A673 (cell line): ENCODE results near the gene NRXN3. TPM values are rescaled to one million over a fixed set of nuclear protein-coding genes. Genes with fewer than 3 reads are reported as not detected.

Experiments
- BruUV-seq: library from RNA; stranded (reverse); fragments of 400-500 nt; replicated peaks from 2 replicates; lab custom pipeline; 2021; lab: Mats Ljungman, UMichigan
- CTCF ChIA-PET: fragments of 300-600 bp; sonication (Branson Sonifier 250); formaldehyde crosslinking; loops from one replicate; lab custom pipeline; 2022; ENCODE audit warnings: antibody characterized with exemption; lab: Charles Lee
- POLR2A ChIA-PET: fragments of 300-600 bp; sonication (Branson Sonifier 250); formaldehyde crosslinking; loops from one replicate; lab custom pipeline; 2022; ENCODE audit warnings: antibody characterized with exemption; ENCODE audit not compliant: low non-redundant PET; lab: Charles Lee
- DNase-seq: peaks from one replicate; pipeline ENCODE4 v3.0.0-alpha.2; 2015; ENCODE audit warnings: low spot score
- H3K27ac ChIP-seq: fragments of 200-600 bp; sonication (generic); 2 replicates; pipeline ENCODE4 v1.5.1; 2016; ENCODE audit warnings: mixed run types, low read depth, mild to moderate bottlenecking, mixed read lengths, antibody characterized with exemption, low read length; ENCODE audit not compliant: poor library complexity, severe bottlenecking
- H3K27me3 ChIP-seq: fragments of 200-600 bp; sonication (generic); replicated peaks from 2 replicates; pipeline ENCODE4 v1.6.1; 2017; ENCODE audit warnings: mixed run types, low read depth, mild to moderate bottlenecking, mixed read lengths, antibody characterized with exemption, low read length; ENCODE audit not compliant: insufficient read depth, poor library complexity
- H3K36me3 ChIP-seq: fragments of 200-600 bp; sonication (generic); 2 replicates; pipeline ENCODE4 v1.6.1; 2016; ENCODE audit warnings: mixed run types, mild to moderate bottlenecking, mixed read lengths, antibody characterized with exemption, low read length; ENCODE audit not compliant: insufficient read depth, poor library complexity, severe bottlenecking
- H3K4me1 ChIP-seq: fragments of 200-600 bp; sonication (generic); 2 replicates; pipeline ENCODE4 v1.6.1; 2017; ENCODE audit warnings: mixed run types, mild to moderate bottlenecking, mixed read lengths, antibody characterized with exemption, low read length; ENCODE audit not compliant: insufficient read depth, poor library complexity, severe bottlenecking
- H3K4me3 ChIP-seq: fragments of 200-600 bp; sonication (generic); 2 replicates; pipeline ENCODE4 v1.5.1; 2016; ENCODE audit warnings: low read depth, mixed run types, mild to moderate bottlenecking, mixed read lengths, low read length; ENCODE audit not compliant: poor library complexity, severe bottlenecking
- H3K9me3 ChIP-seq: fragments of 200-600 bp; sonication (generic); 2 replicates; pipeline ENCODE4 v1.6.1; 2016; ENCODE audit warnings: mixed run types, low read depth, mild to moderate bottlenecking, mixed read lengths, antibody characterized with exemption, low read length; ENCODE audit not compliant: poor library complexity, severe bottlenecking
- EZH2 ChIP-seq: fragments of 200-600 bp; sonication (generic); IDR thresholded peaks from 2 replicates; pipeline ENCODE4 v1.6.1; 2017; ENCODE audit warnings: borderline replicate concordance, low read depth, mild to moderate bottlenecking, mixed read lengths, antibody characterized with exemption, low read length; ENCODE audit not compliant: poor library complexity, severe bottlenecking
- intact Hi-C: fragments of 100-400 bp; cut with micrococcal nuclease; formaldehyde crosslinking; loops from one replicate; pipeline ENCODE4 v1.10.0; 2022; ENCODE audit not compliant: unreplicated experiment
- total RNA-seq: library from RNA; stranded (reverse); gene quantifications from 2 replicates; pipeline ENCODE4 v1.2.3, GENCODE V29; 2021
- TF ChIP-seq, protein P1 (sequence below): fragments of 300-800, 200-600 bp; sonication (generic); conservative IDR thresholded peaks from 2 replicates; pipeline ENCODE4 v1.5.1; 2017; ENCODE audit warnings: low read depth, mild to moderate bottlenecking, antibody characterized with exemption, low read length, moderate library complexity, mixed read lengths

NRXN3 gene
- total RNA-seq, 1 experiment from 2014 or later: 0.21 TPM

DNA sequence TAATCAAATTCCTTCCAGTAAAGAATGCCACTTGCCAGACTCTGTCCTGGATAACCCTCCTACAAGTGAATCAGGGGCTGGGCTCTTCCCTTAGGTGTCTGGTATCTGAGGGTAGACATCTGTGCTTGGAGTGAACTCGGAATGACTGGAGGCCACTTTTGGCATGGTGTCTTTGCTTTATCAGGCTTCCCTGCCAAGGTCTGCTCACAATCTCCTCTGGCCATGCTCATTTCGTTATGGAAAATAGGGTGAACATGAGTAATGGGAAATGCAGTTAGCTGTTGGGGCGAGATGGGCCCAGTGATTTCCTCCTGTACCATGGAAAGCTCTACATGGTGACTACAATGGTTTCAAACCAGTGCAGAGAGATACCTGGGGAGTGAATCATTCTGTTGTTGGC is 212.9 kb downstream of the NRXN3 start:
- Histone ChIP-seq H3K4me1 (no peaks in the 10 kb centered on the region), H3K27me3 (no peaks in the 10 kb centered on the region), H3K27ac (no peak overlapping the region), H3K36me3 (no peaks in the 10 kb centered on the region), H3K9me3 (no peaks in the 10 kb centered on the region), H3K4me3 (no peak overlapping the region)
- no peak for TF ChIP-seq EZH2
- TF ChIP-seq, protein P1, sequence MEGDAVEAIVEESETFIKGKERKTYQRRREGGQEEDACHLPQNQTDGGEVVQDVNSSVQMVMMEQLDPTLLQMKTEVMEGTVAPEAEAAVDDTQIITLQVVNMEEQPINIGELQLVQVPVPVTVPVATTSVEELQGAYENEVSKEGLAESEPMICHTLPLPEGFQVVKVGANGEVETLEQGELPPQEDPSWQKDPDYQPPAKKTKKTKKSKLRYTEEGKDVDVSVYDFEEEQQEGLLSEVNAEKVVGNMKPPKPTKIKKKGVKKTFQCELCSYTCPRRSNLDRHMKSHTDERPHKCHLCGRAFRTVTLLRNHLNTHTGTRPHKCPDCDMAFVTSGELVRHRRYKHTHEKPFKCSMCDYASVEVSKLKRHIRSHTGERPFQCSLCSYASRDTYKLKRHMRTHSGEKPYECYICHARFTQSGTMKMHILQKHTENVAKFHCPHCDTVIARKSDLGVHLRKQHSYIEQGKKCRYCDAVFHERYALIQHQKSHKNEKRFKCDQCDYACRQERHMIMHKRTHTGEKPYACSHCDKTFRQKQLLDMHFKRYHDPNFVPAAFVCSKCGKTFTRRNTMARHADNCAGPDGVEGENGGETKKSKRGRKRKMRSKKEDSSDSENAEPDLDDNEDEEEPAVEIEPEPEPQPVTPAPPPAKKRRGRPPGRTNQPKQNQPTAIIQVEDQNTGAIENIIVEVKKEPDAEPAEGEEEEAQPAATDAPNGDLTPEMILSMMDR: no peak
- DNase-seq: no peak
- BruUV-seq: no TSS peak
- CTCF ChIA-PET: no interaction called here
- POLR2A ChIA-PET: no interaction called here
- intact Hi-C loops: no loop called here

- ChIA-PET POLR2A (no interaction called here), CTCF (no interaction called here)
- Histone ChIP-seq H3K4me1 (no peaks in the 10 kb centered on the region), H3K9me3 (no peaks in the 10 kb centered on the region), H3K36me3 (no peaks in the 10 kb centered on the region), H3K27me3 (peaks cover 13% of the 10 kb centered on the region), H3K27ac (no peak overlapping the region), H3K4me3 (no peak overlapping the region)
- BruUV-seq: no TSS peak
- DNase-seq: no peak
- intact Hi-C loops: no loop called here
- TF ChIP-seq EZH2: no peak
- TF ChIP-seq, protein P1: no peak
These were observed 228.0 kb downstream of the NRXN3 start for GRCh38 chr14:78398216-78398615.

DNA sequence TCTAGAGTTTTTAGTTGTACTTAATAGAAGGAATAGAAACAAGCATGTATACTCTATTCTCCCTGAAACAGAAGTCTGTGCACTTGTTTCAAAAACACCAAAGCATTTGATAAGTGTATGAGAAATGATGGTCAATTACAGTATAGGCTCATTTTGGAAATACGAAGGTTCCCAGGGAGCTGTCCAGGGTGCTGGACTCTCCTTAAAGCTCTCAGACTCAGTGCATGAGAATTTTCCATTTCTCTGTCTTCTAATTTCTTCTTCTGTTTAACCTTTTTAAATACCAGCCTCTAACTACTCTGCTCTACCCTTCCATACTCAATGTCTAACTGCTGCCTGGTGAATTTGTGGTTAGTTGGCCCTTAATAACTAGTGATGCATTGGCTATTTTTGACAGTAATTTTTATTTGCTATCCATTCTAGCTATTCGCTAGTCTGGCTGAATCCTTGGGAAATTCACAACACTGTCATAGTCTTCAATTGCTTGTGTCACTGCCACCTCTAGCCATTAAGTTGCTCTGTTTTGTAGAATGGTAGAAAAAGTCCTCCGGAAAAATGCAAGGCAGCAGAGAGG is 229.2 kb downstream of the NRXN3 start:
- CTCF ChIA-PET: no interaction called here
- Histone ChIP-seq H3K9me3 (no peaks in the 10 kb centered on the region), H3K4me3 (no peak overlapping the region), H3K4me1 (no peaks in the 10 kb centered on the region), H3K36me3 (no peaks in the 10 kb centered on the region), H3K27ac (no peak overlapping the region), H3K27me3 (peaks cover 25% of the 10 kb centered on the region)
- no TSS peak for BruUV-seq
- DNase-seq: peak; percentile 33
- POLR2A ChIA-PET: no interaction called here
- intact Hi-C loops: no loop called here
- no peak for TF ChIP-seq EZH2
- TF ChIP-seq, protein P1: no peak
